LNCAP (cell line): ENCODE results near the gene CSKMT.

Experiments
- TF ChIP-seq, protein P1 (sequence below): fragments of 450-650 bp; IDR thresholded peaks from 2 replicates; pipeline ENCODE4 v1.5.1; 2017; ENCODE audit warnings: mild to moderate bottlenecking

Gene CSKMT

GRCh38 chr11:62649486-62649885, 15.6 kb upstream of the CSKMT start:
- TF ChIP-seq, protein P1, sequence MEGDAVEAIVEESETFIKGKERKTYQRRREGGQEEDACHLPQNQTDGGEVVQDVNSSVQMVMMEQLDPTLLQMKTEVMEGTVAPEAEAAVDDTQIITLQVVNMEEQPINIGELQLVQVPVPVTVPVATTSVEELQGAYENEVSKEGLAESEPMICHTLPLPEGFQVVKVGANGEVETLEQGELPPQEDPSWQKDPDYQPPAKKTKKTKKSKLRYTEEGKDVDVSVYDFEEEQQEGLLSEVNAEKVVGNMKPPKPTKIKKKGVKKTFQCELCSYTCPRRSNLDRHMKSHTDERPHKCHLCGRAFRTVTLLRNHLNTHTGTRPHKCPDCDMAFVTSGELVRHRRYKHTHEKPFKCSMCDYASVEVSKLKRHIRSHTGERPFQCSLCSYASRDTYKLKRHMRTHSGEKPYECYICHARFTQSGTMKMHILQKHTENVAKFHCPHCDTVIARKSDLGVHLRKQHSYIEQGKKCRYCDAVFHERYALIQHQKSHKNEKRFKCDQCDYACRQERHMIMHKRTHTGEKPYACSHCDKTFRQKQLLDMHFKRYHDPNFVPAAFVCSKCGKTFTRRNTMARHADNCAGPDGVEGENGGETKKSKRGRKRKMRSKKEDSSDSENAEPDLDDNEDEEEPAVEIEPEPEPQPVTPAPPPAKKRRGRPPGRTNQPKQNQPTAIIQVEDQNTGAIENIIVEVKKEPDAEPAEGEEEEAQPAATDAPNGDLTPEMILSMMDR = no peak

DNA sequence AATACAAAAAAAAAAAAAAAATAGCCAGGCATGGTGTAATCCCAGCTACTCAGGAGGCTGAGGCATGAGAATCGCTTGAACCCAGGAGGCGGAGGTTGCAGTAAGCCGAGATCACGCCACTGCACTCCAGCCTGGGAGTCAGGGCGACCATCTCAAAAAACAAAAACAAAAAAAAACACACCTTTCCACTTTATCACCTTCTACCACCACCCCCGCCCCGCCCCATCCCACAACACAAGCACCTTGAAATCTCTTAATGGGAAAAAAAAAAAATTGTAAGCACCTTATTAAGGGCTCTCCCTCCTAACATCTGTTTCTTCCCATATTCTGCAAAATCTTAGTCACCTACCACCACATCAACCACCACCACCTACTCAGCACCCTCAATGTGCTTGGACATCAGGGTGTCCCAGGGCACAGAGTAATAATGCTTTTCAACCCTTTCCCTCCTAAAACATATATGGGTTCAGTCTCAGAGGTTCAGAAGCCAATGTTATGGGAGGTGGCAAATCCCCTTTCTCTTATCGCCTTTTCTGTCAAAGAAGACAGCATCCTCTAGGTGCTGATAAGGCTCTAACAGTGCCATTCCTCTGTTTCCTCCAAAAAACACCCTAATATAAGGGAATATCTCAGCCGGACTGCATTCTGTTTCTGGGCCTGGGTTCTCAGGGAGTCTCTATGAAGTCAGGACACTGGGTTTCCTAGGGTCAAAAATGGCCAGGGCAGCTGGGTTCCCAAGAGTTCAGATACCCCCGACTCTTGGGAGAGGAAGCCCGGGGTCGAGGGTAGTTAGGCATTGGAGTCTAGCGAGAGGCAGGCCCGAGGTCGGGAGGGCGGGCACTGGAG, 12.7 kb upstream of the CSKMT start:
- TF ChIP-seq, protein P1 = no peak

DNA sequence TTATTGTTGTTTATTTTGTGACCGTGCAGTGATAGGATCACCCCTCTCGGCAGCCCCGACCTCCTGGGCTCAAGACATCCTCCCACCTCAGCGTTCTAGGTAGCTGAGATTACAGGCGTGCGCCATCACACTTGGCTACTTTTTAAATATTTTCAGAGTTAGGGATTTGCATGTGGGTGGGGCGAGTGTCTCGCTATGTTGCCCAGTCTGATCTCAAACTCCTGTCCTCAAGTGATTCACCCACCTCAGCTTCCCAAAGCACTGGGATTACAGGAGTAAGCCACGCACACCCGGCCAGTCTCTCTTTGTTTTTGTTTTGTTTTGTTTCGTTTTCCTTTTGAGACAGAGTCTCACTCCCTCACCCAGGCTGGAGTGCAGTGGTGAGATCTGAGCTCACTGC, 10.8 kb upstream of the CSKMT start:
- TF ChIP-seq, protein P1 = no peak

DNA sequence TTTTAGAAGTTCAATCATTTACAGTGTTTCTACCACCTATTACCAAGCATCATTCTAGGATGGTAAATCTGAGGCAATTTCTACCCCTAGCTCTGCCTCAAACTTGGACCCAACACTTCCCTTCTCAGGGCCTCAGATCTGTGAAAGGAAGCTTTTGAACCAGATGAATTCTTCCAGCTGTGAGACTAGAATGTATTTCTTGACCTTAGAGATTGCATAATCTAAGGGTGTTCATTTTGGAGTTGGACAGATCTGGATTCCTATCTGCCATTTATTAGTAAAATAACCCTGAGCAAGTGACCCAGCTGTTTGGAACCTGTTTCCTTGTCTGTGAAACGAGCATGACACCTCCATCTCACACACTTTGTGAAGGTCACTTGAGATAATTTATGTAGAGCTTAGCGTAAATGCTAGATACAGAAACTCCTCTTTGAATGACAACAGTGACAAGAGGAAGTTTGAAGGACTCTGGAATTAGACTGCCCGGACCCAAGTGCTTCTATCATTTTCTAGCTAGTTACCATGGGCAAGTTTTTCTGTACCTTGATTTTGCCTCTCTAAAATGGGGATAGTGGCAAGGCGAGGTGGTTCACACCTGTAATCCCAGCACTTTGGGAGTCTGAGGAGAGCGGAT, 8.2 kb upstream of the CSKMT start:
- TF ChIP-seq, protein P1 = no peak

GRCh38 chr11:62664405-62665074, 572 bp upstream of the CSKMT start:
- TF ChIP-seq, protein P1 = no peak

- TF ChIP-seq, protein P1 = no peak
Observed at GRCh38 chr11:62665599-62666258, 617 bp downstream of the CSKMT start.

GRCh38 chr11:62666259-62666926, 1.3 kb downstream of the CSKMT start:
- TF ChIP-seq, protein P1 = no peak
